MM.1S (cell line): ENCODE data around the gene NT5C1A.

Experiments used
- CTCF ChIP-seq: fragments of 300-600 bp; sonication (generic); IDR thresholded peaks from 2 replicates; pipeline ENCODE4 v1.5.1; 2016; ENCODE audit warnings: antibody characterized with exemption, low read length, mixed read lengths
- EZH2 ChIP-seq: fragments of 300-600 bp; sonication (generic); optimal IDR thresholded peaks from 2 replicates; pipeline ENCODE3; 2017; ENCODE audit warnings: low read depth, mild to moderate bottlenecking, antibody characterized with exemption, low read length, mixed read lengths
- EZH2phosphoT487 ChIP-seq: fragments of 300-600 bp; sonication (generic); IDR thresholded peaks from 2 replicates; pipeline ENCODE4 v1.6.1; 2018; ENCODE audit warnings: antibody characterized with exemption, low read length

DNA sequence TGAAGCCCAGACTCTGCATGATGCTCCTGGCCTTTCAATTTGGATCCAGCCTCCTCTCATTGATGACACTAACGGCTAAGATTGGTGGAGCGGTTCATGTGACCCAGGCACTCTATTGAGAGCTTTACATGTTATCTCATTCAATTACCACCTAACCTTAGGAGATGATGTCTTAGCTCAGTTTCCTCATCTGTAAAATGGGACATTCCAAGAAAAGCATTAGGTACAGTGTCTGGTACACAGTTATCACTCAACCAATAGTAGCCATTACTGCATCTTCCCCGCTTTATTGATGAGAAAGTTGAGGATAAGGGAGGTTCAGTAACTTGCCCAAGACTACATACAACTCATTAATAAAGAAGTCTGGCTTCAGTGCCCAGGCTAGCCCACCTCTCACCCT, 49.5 kb downstream of the NT5C1A start:
- TF ChIP-seq CTCF (no peak), EZH2phosphoT487 (no peak), EZH2 (no peak)
